ENCODE measurements around the gene MMP2. TPM values are rescaled to one million over a fixed set of nuclear protein-coding genes. Genes with fewer than 3 reads are reported as not detected.
A peak's percentile ranks its signal among the peaks of the same experiment; 100 is the strongest.

MMP2 gene
- total RNA-seq, 4 donors from 2014 or later = 211 to 368 (median 256) TPM

DNA sequence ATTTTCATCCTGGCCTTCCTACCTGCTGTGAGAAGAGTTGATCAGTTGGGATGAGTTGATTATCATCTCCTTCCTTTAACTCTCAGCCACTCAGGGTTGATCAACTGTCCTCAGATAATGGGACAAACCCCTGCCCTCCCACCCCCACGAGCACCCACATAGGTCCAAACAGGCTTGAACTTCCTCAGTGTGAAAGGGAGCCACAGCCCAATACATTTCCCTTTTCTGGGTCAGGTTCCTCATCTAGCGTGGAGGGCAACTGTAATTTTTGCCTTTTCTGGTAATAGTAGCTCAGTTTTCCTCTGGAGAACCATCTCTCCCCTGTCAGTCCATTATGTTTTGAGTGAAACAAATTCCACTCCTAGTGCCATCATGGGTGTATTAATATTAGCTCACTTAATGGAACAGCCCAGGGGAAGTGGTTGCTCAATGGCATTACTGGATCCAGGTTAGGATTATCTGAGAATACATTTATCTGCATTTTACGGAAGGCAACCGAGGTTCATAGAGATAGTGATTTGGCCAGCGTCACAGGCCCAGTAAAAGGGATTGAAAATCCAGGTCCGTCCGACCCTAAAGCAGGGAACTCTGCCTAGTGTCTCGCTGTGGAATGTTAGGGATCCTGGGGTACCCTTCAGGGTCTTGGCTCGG is 29.4 kb downstream of the MMP2 start:
- no peak for TF ChIP-seq POLR2A (IDR thresholded peaks at IDR 0.05; ENCODE audit: low read depth)
- Histone ChIP-seq H3K4me3 (peak overlapping the region; percentile 59 to 73 (median 62)), H3K36me3 (peaks cover 0 to 42% (median 10%) of the 10 kb centered on the region in 4 donors), H3K27me3 (peaks cover 0 to 18% (median 0%) of the 10 kb centered on the region in 4 donors), H3K4me1 (peaks cover 2 to 33% (median 20%) of the 10 kb centered on the region in 4 donors), H3K27ac (replicated peaks in 1 of 4) (peak overlapping the region; percentile 62 to 81 (median 71)), H3K9me3 (peaks cover 0 to 11% (median 0%) of the 10 kb centered on the region in 4 donors)
- WGBS = 71% methylated on average over 8 of the region's 9 CpGs
- intact Hi-C loops (cut with DNase I) = no loop called here
- no peak for DNase-seq (ENCODE audit: extremely low spot score)

DNA sequence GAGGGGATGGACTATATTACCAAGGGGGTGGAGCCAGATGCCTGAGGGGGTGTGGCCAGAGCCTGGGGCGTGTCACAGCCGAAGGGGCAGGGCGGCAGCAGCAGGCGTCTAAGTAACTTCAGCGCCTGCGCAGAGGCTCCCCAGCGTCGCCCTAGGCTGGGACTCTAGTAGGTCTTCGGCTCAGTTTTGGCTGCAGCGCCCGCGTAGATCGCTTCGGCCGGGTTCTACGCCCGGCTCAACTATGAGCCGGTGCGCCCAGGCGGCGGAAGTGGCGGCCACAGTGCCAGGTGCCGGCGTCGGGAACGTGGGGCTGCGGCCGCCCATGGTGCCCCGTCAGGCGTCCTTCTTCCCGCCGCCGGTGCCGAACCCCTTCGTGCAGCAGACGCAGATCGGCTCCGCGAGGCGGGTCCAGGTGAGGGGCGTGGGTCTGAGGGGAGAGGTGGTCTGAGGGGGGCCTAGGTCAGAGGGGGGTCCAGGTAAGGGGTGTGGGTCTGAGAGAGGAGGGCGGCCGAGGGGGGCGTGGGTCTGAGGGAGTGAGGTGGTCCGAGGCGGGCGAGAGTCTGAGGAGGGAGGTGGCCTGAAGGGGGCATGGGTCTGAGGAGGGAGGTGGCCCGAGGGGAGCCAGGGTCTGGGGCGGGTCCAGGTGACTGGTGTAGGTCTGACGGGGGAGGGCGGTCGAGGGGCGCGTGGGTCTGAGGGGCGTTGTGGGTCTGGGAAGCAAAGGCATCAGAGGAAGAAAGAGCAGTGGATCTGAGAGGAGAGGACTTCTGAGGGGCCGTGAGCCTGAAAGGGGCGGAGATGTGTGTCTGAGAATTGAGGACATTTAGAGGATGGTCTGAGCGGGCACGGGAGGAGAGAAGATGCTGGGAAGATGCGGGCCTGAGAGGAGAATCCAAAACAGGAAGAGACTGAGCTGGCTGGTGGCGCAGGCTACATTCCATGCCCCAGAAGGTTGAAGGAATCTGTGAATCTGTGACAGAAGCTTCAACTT is 30.2 kb downstream of the MMP2 start, which contains the start of gene LPCAT2:
Gene LPCAT2 (plus strand): TSS at position 132 of the 991 bp plus-strand sequence. CDS start 110 bp downstream, at position 242.
- Histone ChIP-seq H3K4me3 (peak within 1 kb of the TSS; percentile 59 to 73 (median 62)), H3K27ac (replicated peaks in 1 of 4) (peak within 1 kb of the TSS; percentile 62 to 81 (median 71)), H3K9me3 (peaks cover 0 to 19% (median 0%) of the 10 kb centered on the region in 4 donors), H3K27me3 (peaks cover 0 to 18% (median 0%) of the 10 kb centered on the region in 4 donors), H3K4me1 (peaks cover 0 to 24% (median 12%) of the 10 kb centered on the region in 4 donors), H3K36me3 (peaks cover 0 to 33% (median 10%) of the 10 kb centered on the region in 4 donors)
- WGBS = 4% methylated on average over 54 of the region's 61 CpGs
- intact Hi-C loops (cut with DNase I) = no loop called here
- peak; percentile 79 to 90 for TF ChIP-seq POLR2AphosphoS5 (IDR thresholded peaks at IDR 0.05)
- TF ChIP-seq, protein P1, sequence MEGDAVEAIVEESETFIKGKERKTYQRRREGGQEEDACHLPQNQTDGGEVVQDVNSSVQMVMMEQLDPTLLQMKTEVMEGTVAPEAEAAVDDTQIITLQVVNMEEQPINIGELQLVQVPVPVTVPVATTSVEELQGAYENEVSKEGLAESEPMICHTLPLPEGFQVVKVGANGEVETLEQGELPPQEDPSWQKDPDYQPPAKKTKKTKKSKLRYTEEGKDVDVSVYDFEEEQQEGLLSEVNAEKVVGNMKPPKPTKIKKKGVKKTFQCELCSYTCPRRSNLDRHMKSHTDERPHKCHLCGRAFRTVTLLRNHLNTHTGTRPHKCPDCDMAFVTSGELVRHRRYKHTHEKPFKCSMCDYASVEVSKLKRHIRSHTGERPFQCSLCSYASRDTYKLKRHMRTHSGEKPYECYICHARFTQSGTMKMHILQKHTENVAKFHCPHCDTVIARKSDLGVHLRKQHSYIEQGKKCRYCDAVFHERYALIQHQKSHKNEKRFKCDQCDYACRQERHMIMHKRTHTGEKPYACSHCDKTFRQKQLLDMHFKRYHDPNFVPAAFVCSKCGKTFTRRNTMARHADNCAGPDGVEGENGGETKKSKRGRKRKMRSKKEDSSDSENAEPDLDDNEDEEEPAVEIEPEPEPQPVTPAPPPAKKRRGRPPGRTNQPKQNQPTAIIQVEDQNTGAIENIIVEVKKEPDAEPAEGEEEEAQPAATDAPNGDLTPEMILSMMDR (IDR thresholded peaks at IDR 0.05) = no peak
- no peak for DNase-seq (ENCODE audit: extremely low spot score)

DNA sequence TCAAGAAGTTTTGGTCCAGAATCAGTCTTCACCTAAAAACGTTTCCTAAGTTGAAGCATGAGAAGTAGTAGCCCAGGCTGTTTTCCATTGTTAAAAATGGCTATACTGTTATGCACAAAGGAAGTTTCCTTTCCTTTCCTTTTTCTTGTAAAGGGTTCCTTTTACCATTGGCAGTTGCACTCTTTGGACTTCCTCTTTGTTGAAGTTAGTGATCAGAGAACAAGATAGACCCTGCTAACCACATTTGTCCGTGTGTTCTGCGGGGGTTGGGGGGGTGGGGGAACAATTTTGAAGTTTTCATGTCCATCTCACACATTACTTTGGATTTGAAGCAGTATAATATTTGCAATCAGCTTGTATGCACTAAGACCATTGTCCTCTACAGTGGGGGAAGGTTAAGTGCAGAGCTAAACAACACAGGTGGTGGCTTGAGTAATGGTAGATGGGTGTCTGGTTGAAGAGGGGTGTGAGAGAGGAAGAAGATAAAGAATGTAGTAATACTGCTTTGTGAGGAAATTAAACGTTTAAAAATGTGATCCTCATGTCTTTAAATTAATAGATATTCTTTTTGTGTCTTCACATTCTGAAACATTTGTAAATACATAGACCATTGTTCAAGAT is 31.3 kb downstream of the MMP2 start:
- H3K9me3 ChIP-seq = peaks cover 0 to 20% (median 0%) of the 10 kb centered on the region in 4 donors

DNA sequence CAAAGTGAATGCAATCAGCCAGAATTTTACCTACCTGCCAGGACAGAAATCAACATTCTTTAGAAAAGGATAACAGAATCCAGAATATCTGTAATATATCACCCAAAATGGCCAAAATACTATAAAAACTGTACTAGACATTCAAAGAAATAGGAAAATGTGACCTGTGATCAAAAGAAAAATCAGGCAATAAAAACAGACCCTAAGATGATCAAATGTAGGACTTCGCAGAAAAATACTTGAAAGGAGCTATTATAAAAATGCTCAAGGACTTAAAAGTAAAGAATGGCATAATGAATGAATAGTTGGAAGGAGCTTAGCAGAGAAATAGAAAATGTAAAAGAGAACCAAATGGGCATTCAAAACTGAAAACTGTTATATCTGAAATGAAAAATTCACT is 33.9 kb downstream of the MMP2 start:
- intact Hi-C loops (cut with DNase I) = no loop called here
- TF ChIP-seq EP300 (IDR thresholded peaks at IDR 0.05) (no peak), POLR2AphosphoS5 (IDR thresholded peaks at IDR 0.05) (no peak), POLR2A (IDR thresholded peaks at IDR 0.05; ENCODE audit: low read depth) (no peak)
- TF ChIP-seq, protein P1 (IDR thresholded peaks at IDR 0.05) = no peak
- 100% methylated on average over 1 of the region's 1 CpG for WGBS
- Histone ChIP-seq H3K27me3 (peaks cover 0 to 18% (median 0%) of the 10 kb centered on the region in 4 donors), H3K4me3 (no peak overlapping the region), H3K36me3 (peaks cover 0 to under 1% (median under 1%) of the 10 kb centered on the region in 4 donors), H3K27ac (replicated peaks in 1 of 4) (no peak overlapping the region), H3K4me1 (peaks cover 0 to 21% (median 11%) of the 10 kb centered on the region in 4 donors), H3K9me3 (peaks cover 0 to 20% (median 0%) of the 10 kb centered on the region in 4 donors)
- DNase-seq (ENCODE audit: extremely low spot score) = no peak

More for the DNA sequence above, 31.3 kb downstream of the MMP2 start:
- TF ChIP-seq POLR2A (IDR thresholded peaks at IDR 0.05; ENCODE audit: low read depth) (no peak), EP300 (IDR thresholded peaks at IDR 0.05) (no peak)
- Histone ChIP-seq H3K4me3 (peak overlapping the region; percentile 59 to 73 (median 62)), H3K36me3 (peaks cover 0 to 25% (median 8%) of the 10 kb centered on the region in 4 donors), H3K27ac (replicated peaks in 1 of 4) (peak overlapping the region in 1 of 4 donors; percentile 81), H3K27me3 (peaks cover 0 to 18% (median 0%) of the 10 kb centered on the region in 4 donors), H3K4me1 (peaks cover 0 to 21% (median 11%) of the 10 kb centered on the region in 4 donors)
- DNase-seq (ENCODE audit: extremely low spot score) = no peak
- 38% methylated on average over 4 of the region's 4 CpGs for WGBS
- intact Hi-C loops (cut with DNase I) = no loop called here

DNA sequence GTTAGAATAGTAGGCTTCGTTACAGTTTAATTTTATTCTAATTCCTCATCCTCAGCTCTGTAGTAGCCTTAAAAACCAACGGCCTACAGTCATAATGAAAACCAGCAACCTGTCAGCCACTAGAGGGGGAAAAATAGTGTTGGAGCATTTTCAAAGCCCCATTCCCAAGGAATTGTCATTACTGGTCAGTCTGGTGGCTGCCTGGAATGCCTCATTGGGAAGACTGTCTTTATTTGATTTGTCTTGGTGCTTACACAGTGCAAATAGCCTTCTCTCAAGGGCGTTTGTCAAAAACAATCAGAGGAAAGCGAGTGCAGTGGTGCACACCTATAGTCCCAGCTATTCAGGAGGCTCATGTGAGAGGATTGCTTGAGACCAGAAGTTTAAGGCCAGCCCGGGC is 34.6 kb downstream of the MMP2 start:
- no peak for DNase-seq (ENCODE audit: extremely low spot score)
- 95% methylated on average over 5 of the region's 5 CpGs for WGBS
- Histone ChIP-seq H3K4me1 (peaks cover 0 to 18% (median 10%) of the 10 kb centered on the region in 4 donors), H3K4me3 (no peak overlapping the region), H3K9me3 (peaks cover 0 to 20% (median 0%) of the 10 kb centered on the region in 4 donors), H3K27me3 (peaks cover 0 to 18% (median 0%) of the 10 kb centered on the region in 4 donors), H3K27ac (replicated peaks in 1 of 4) (no peak overlapping the region), H3K36me3 (no peaks in the 10 kb centered on the region)
- intact Hi-C loops (cut with DNase I) = no loop called here
- TF ChIP-seq, protein P1 (IDR thresholded peaks at IDR 0.05) = no peak
- TF ChIP-seq EP300 (IDR thresholded peaks at IDR 0.05) (no peak), POLR2A (IDR thresholded peaks at IDR 0.05; ENCODE audit: low read depth) (no peak), POLR2AphosphoS5 (IDR thresholded peaks at IDR 0.05) (no peak)

Data from esophagus muscularis mucosa (tissue), 4 donors.